TTC549 (cell line): ENCODE data around the gene CCDC116.
"Not testable (repeated sequence)": the region's sequence is repeated elsewhere in the genome, so short reads cannot be mapped to it uniquely, and the experiment has no call there.

Experiments used
- FAIRE-seq: peaks from 2 replicates; lab custom pipeline; 2012; peaks lifted over from hg19 to GRCh38; lab: Jason Lieb, UNC

CCDC116 gene

GRCh38 chr22:21632237-21632895, at the start of gene CCDC116:
CCDC116 (plus strand) TSS chr22:21632760; CDS start chr22:21633182, 422 bp downstream.
- no peak for FAIRE-seq

- FAIRE-seq: no peak
Measured at GRCh38 chr22:21582801-21583740, 49.5 kb upstream of the CCDC116 start.

GRCh38 chr22:21585389-21585788, 47.2 kb upstream of the CCDC116 start:
- FAIRE-seq: no peak

GRCh38 chr22:21587803-21588611, 44.6 kb upstream of the CCDC116 start:
- no peak for FAIRE-seq

GRCh38 chr22:21589396-21589795, 43.2 kb upstream of the CCDC116 start:
- no peak for FAIRE-seq

GRCh38 chr22:21590809-21591641, 41.5 kb upstream of the CCDC116 start:
- no peak for FAIRE-seq

GRCh38 chr22:21591695-21592094, 40.9 kb upstream of the CCDC116 start:
- no peak for FAIRE-seq

- no peak for FAIRE-seq
Measured at GRCh38 chr22:21592422-21592821, 40.1 kb upstream of the CCDC116 start.

GRCh38 chr22:21593406-21594232, 38.9 kb upstream of the CCDC116 start:
- no peak for FAIRE-seq

- no peak for FAIRE-seq
Measured at GRCh38 chr22:21594865-21595452, 37.6 kb upstream of the CCDC116 start.

- not testable (repeated sequence) for FAIRE-seq
Measured at GRCh38 chr22:21596356-21597135, 36.0 kb upstream of the CCDC116 start.

GRCh38 chr22:21598302-21598701, 34.3 kb upstream of the CCDC116 start:
- no peak for FAIRE-seq

- no peak for FAIRE-seq
Measured at GRCh38 chr22:21599053-21599893, 33.3 kb upstream of the CCDC116 start.

- FAIRE-seq: no peak
Measured at GRCh38 chr22:21602579-21602978, 30.0 kb upstream of the CCDC116 start.

- no peak for FAIRE-seq
Measured at GRCh38 chr22:21603973-21604372, 28.6 kb upstream of the CCDC116 start.

- no peak for FAIRE-seq
Measured at GRCh38 chr22:21605887-21606564, 26.5 kb upstream of the CCDC116 start.

GRCh38 chr22:21606775-21607174, 25.8 kb upstream of the CCDC116 start:
- FAIRE-seq: no peak
